Mesenteric fat pad (tissue), 1 donor: ENCODE results near the gene NAALAD2. TPM values are rescaled to one million over a fixed set of nuclear protein-coding genes. Genes with fewer than 3 reads are reported as not detected.
"Not testable (repeated sequence)": the region's sequence is repeated elsewhere in the genome, so short reads cannot be mapped to it uniquely, and the experiment has no call there.

Experiments used
- DNase-seq: peaks from one replicate; pipeline ENCODE4 v3.0.0-alpha.2; 2020; ENCODE audit warnings: low spot score
- long read RNA-seq: library from polyadenylated mRNA; unstranded; transcript quantifications from one replicate; pipeline ENCODE4 v2.0.0, GENCODE V29; 2020
- total RNA-seq: library from RNA; stranded (reverse); fragmentation: NEBNext Ultra II Directional; extraction: Animal tissue kit (Norgen Biotek cat#: 25700); gene quantifications from one replicate; pipeline ENCODE4 v1.2.1, GENCODE V29; 2021
- donor health status: DM: yes; HTN: yes; CAD: no.

NAALAD2 gene
- total RNA-seq, result 2.7 TPM
- long read RNA-seq, partial matches to known transcripts, result 2 of 12 reads
- long read RNA-seq, other reads (novel, unspliced or antisense), result 10 of 12 reads

DNA sequence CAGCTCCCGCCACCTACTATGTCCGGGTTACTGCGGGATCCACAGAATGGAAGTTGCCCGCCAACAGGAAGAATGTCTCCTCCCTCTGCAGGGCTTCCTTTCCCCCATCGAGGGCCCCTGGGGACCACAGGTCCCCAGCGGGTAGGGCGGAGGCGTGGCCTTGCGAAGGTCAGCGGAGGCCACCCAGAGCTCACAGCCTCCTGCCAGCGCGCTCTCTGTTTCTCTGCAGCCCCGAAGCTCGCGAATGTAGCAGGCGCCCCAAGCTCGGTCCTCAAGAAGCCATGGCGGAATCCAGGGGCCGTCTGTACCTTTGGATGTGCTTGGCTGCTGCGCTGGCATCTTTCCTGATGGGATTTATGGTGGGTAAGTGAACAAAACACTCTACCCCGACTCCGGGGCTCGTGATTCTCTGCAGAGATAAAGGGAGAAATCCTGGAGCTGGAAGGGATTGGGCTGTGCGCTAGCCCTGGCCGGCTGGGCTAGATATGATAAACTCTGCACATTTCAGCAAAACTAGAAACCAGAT lies at the start of gene NAALAD2:
NAALAD2 (plus strand) TSS at position 186 of the 526 bp plus-strand sequence; CDS start at position 282, 96 bp downstream.
- no peak for DNase-seq

DNA sequence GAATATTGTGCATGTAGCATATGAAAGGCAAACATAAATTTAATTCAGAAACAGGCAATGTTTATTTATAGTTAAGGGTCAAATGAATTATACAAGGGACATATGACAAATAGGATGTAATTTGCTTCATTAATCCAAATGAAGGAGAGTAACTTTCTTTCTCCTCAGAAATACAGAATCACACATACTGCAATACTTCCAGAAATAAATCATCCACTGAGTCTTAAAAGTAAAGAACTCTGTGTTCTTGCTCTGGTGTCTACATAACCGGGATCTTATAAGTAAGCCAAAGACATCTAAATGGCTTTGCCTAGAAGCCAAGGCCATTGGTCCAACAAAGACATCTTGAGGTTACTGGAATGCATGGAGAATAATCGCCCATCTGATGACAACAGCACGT lies 48.8 kb upstream of the NAALAD2 start, which contains the start of gene UBTFL1:
UBTFL1 (plus strand) TSS at position 301 of the 400 bp plus-strand sequence; CDS start at position 301, 0 bp downstream.
- DNase-seq, result not testable (repeated sequence)

DNA sequence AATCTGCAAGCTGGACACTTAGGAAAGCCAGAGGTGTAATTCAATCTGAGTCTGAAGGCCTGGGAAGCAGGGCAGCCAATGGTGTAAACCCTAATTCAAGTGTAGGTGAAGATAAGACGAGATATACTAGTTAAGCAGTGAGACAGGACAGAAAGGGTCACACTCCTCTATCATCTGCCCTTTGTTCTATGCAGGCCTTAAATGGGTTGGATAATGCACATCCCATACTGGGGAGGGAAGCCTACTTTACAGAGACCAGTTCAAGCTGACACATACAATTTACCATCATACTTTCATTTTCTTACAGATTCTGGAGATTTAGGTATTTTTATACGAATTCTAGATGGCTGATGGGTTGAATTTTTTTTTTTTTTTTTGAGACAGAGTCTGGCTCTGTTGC lies 45.7 kb upstream of the NAALAD2 start:
- DNase-seq, result not testable (repeated sequence)

DNA sequence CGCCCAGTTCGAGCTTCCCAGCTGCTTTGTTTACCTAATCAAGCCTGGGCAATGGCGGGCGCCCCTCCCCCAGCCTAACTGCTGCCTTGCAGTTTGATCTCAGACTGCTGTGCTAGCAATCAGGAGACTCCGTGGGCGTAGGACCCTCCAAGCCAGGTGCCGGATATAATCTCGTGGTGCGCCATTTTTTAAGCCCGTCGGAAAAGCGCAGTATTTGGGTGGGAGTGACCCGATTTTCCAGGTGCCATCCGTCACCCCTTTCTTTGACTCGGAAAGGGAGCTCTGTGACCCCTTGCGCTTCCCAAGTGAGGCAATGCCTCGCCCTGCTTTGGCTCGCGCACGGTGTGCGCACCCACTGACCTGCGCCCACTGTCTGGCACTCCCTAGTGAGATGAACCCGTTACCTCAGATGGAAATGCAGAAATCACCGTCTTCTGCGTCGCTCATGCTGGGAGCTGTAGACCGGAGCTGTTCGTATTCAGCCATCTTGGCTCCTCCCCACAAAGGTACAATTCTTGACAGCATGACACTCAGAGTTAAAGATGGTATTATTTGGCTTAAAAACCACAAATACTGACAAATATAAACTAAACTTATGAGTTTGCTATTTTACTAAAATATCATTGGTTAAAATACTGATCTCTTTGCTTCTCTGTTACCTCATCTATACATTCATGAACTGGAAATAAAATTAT lies 39.1 kb upstream of the NAALAD2 start:
- not testable (repeated sequence) for DNase-seq

DNA sequence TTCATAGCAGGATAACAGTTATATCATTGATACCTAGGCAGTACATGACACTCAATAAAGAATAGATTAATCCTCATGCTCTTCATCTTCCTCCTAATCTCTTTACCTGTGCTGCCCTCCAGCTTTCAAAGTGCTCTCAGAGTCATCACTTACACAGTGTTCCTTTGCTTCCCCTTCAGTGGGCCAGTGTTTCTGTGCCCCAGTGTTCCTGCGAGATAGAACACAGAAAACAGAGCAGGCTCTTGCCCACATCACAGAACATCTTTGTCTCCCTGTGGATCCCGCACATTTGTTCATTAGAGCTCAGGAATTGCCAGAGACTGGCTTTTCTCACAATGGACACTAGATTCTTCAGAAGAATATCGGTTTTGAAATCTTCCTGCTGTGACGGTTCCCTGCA lies 36.2 kb upstream of the NAALAD2 start:
- not testable (repeated sequence) for DNase-seq

DNA sequence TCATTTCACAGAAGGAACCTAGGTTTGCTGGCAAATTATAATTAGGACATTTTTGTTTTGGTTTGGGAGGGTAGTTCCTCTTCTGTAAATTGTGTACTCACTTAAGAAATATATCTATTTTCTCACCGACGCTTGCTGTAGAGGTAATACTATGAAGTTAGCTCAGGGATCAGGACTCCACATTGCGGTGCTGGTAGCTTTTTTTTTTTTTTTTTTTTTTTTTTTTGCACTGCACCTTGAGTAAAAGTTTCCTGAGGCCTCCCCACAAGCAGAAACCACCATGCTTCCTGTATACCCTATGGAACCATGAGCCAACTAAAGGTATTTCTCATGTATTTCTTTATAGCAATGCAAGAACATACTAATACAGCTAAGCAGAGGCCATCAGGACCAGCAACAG lies 34.0 kb upstream of the NAALAD2 start:
- DNase-seq, result no peak

DNA sequence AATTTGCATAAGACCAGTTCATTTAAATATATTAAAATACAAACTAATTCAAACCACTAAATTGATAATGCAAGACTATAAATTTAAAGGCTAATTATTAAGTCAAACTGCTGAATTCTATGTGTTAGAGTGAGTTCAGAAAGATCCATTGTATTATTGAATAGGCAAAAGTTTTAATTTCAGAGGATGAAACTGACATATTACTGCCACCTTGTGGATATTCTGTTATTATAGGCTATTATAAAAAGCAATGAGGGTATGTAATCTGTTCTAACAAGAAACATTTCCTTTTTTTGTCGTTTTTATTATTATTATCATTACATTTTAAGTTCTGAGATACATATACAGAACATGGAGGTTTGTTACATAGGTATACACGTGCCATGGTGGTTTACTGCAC lies 20.9 kb upstream of the NAALAD2 start:
- no peak for DNase-seq

DNA sequence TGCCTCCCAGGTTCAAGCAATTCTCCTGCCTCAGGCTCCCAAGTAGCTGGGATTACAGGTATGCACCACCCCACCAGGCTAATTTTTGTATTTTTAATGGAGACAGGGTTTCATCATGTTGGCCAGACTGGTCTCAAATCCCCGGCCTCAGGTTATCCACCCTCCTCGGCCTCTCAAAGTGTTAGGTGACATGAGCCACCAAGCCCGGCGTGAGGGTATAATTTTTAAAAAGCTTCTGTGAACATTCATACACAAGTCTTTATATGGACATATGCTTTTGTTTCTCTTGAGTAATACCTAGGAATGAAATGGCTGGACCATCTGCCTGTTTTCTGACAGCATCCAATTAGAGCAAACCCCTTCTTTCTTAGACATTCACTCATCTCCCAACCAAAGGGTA lies 14.3 kb upstream of the NAALAD2 start:
- no peak for DNase-seq

DNA sequence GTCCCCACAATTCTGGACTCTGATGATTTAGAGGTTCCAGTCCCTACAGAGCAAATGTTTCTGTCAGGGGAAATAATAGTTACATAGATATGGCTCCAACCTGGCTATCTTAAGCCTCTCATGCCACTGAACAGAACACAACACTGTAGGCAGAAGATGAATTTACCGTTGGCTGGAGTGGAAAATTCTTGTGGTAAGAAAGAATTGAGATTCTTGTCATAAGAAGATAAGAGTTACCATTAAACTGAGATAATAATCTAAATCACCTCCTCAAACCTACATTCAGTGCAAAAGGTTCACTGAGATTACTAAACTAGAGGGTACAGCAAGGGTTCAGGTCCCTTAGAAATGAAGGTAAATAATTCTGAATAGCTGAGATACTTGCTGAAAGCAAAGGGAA lies 10.1 kb upstream of the NAALAD2 start:
- DNase-seq, result no peak

DNA sequence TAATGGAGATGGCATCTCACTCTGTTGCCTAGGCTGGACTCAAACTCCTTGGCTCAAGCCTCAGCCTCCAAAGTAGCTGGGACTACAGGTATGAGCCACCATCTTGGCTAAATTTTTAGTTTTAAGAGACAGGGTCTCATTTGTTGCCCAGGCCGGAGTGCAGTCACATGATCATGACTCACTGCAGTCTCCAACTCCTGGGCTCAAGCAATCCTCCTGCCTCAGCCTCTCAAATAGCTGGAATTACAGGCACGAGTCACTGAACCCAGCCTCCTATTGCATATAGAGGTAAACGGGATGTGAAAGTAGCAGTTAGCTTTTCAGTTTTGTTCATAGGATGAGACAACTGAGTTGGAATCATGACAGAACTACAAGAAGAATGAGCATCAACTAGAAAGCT lies 9.5 kb upstream of the NAALAD2 start:
- no peak for DNase-seq

DNA sequence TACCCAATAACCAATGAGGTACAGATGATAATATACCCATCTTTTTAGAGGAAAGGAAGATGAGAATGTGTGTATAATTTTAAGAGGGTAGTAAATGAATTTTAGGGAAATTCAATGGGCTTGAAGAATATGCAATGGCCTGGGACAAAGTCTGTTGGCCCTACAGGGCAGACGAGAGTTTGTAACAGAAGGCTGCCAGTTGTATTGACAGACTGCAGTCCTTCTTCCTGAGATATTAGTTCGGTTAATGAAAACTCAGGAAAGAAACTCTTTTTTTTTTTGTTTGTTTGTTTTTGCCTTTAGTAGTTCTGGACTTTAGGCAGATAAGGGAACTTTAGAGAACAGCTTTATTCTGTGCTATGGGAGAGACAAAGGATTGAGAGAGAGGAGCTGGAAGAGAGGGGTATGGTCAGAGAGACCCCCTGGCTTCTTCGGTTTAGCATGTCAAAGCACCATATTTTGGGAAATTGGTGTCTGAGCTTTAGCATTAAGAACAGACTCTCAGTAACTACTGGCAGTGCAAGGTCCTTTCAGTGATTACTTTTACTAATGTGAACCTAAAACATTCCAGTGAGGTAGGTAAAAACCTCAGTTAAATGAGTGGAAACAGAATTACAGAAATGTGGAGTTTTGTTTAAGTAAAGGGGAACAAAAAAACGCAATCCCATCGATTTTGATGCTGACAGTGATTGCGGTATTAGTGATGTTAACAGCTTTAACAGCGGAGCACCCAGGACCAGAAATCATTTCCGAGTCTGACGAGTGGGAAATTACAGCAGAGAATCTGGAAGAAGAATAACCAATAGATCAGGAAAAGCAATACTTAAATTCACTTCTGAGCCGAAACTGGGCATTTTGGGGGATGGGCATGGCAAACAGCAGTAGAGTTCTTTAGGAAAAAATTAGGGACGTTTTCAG lies 644 bp upstream of the NAALAD2 start:
- no peak for DNase-seq

DNA sequence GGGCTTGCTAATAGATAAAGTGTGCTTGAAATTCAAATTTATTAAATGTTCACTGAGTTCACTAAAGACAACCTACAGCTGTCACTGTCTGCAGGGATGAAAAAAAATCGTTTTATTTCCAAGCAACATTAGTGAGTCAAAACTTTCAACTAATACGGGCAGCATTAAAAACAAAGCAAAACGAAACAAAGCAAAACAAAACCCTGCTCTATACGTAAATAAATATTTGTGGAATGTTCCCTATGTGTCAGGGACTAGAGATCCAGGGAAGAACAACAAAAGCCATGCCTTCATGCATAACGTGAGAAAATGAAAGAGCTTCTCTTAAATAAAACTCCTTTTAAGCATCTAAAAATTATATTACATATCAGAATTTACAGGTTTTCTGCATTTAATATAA lies 553 bp downstream of the NAALAD2 start:
- DNase-seq, result no peak

DNA sequence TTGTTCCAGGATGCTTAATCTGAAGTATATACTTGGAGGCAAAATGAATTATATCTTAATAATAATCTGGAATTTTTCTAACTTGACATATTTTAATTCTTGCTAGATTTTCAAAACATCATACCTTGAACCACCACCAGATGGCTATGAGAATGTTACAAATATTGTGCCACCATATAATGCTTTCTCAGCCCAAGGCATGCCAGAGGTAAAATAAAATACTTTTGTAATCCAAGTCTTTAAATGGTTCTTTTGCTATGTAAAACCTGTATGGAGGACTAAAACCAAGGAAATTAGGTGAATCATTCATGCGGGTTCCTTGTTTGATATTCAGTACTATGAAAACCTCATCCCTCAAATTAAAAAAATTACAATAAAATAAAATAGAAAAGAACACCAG lies 14.4 kb downstream of the NAALAD2 start:
- DNase-seq, result no peak

DNA sequence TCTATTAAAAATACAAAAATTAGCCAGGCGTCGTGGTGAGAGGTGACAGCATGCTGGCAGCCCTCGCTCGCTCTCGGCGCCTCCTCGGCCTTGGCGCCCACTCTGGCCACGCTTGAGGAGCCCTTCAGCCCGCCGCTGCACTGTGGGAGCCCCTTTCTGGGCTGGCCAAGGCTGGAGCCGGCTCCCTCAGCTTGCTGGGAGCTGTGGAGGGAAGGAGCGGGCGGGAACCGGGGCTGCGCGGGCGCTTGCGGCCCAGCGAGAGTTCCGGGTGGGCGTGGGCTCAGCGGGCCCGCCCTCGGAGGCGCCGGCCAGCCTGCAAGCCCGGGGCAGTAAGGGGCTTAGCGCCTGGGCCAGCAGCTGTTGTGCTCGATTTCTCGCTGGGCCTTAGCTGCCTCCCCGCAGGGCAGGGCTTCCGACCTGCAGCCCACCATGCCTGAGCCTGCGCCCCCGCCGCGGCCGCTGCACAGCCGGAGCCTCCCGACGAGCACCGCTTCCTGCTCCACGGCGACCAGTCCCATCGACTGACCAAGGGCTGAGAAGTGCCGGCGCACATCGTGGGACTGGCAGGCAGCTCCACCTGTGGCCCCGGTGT lies 32.6 kb downstream of the NAALAD2 start:
- DNase-seq, result not testable (repeated sequence)

DNA sequence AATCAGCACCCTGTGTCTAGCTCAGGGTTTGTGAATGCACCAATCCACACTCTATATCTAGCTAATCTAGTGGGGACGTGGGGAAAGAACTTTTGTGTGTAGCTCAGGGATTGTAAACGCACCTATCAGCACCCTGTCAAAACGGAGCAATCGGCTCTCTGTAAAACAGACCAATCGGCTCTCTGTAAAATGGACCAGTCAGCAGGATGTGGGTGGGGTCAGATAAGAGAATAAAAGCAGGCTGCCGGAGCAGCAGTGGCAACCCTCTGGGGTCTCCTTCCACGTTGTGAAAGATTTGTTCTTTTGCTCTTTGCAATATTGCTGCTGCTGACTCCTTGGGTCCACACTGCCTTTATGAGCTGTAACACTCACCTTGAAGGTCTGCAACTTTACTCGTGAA lies 33.2 kb downstream of the NAALAD2 start:
- not testable (repeated sequence) for DNase-seq

DNA sequence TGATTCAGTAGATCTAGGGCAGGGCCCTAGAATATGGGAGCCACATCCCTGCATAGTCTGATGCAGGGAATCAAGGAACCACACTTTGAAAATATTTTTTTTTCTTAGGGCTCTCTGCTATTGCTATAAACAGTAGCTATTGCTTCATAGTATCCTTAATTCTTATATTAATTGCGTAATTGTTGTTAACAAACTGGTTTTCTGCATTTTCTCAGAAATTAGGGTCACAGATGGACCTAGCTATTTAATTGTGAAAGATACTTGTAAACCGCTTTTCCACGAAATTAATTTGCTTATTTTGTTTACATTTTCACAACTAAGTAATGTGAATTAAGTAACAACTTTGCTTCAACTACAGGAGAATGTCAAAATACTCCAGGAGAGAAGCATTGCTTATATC lies 34.1 kb downstream of the NAALAD2 start:
- DNase-seq, result no peak

DNA sequence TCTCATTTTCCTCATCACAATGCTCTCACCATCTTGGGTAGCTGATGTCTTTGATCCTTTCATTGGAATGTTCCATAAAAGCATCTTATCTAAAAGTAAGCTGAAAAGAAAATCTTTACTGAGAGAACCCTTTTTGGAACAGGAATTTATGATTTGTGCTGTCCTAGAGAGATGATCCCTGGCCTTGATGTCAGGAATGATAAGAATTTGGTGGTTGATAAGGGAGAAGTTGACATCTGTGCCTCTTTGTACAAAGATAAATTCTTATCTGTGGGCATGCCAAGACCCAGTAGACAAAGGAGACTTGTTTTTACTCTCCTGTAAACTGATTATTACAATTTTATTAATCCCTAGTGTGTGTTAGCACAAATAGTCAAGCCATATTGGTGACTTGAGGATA lies 36.9 kb downstream of the NAALAD2 start:
- DNase-seq, result no peak

DNA sequence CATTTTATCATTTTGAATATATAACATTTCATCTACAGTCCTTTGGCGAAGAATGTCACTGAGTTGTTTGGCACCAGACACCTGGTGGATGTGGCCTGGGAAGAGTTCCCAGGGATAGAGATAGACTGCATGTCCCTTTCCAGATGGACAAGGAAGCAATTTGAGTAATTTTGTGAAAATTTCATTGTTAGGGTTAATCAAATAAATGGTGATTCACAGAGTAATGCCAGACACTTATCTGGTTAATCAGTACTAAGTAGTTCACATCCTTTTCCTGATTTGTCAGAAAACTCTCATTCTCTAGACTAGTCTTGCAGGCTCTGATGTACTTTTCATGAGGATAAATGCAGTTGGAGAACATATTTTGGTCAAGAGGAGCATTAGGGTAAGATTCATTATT lies 41.6 kb downstream of the NAALAD2 start:
- DNase-seq, result no peak

DNA sequence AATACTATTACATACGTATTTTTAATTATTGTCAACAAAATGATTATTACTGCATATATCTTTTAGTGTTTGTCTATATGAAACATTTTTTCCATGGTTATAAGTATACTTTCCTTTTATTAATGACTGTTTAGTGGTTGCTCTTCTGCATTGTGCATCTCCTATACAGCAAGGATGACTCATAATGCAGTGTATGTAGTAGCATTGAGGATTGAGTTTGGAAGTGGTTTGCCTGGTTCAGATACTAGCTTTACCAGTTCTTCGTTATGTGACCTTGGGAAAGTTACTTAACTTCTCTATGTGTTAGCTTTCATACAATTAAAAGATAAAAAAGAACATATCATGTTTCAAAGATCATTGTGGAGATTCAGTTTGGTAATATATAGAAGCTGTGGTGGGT lies 44.3 kb downstream of the NAALAD2 start:
- no peak for DNase-seq

DNA sequence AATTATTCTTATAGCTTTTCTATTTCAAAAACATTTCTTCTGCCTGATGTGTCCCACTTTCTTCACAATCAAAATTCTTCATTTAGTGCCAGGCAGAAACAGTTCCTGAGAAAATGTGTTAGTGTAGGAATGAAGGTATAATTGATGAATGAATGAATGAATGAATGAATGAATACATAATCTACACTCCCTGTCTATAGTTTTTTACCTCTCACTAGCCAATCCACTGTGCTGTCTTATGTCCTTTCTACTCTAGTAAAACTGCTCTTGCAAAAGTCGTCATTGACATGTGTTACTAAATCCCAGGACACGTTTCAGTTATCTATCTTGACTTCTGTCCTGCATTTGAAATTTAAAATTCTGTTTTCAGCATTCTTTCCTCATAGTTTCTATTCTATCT lies 45.5 kb downstream of the NAALAD2 start:
- DNase-seq, result no peak

DNA sequence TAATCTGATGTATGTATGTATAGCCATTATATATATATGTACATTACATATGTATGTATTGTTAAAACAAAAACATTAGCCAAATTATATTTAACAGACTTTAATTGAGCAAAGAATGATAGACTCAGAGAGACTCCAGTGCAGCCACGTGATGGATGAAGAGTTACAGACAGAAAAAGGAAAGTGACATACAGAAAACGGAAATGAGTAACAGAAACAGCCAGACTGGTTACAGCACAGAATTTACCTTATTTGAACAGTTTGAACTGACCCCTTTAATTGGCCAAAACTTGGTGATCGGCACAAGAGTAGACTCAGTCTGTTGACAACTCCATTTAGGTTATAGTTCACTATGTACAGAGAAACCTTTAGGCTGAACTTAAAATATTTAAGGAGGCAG lies 53.4 kb downstream of the NAALAD2 start:
- no peak for DNase-seq

DNA sequence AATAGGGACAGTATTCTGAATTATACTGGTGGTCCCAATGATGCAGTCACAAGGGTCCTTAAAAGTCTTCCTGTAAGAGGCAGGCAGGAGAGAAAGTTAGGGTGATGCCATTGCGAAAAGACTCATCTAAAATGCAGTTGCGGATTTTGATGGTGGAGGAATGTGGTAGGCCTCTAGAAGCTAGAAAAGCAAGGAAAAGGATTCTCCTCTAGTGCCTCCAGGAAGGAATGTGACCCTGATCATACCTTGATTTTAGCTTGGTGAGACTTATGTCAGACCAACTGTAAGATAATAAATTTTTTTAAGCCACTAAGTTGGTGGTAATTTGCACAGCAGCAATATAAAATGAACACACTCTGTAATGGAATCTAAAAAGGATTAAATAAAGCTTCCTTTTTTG lies 54.5 kb downstream of the NAALAD2 start:
- no peak for DNase-seq
